GM12878 (cell line): ENCODE measurements around the gene LRP10. TPM values are rescaled to one million over a fixed set of nuclear protein-coding genes. Genes with fewer than 3 reads are reported as not detected.

Experiments used
- ATAC-seq: fragments of 200-7000 bp; cut with Tn5 transposase; 3 replicates; pipeline ENCODE4 v1.9.1; 2020; ENCODE audit warnings: mild to moderate bottlenecking, moderate library complexity
- BruUV-seq: library from RNA; stranded (reverse); fragments of 400-500 nt; replicated peaks from 2 replicates; lab custom pipeline; 2021; lab: Mats Ljungman, UMichigan
- CTCF ChIA-PET: fragments of 300-600 bp; sonication (Branson Sonifier 250); formaldehyde crosslinking; extraction: SDS; loops from one replicate; lab custom pipeline; 2021; ENCODE audit warnings: inconsistent platforms; lab: Yijun Ruan, JAX
- POLR2A ChIA-PET: fragments of 350-600 bp; formaldehyde crosslinking; extraction: SDS; loops from one replicate; lab custom pipeline; 2021; ENCODE audit warnings: inconsistent platforms; lab: Charles Lee
- RAD21 ChIA-PET: fragments of 300-600 bp; sonication (Branson Sonifier 250); formaldehyde crosslinking; loops from one replicate; lab custom pipeline; 2023; ENCODE audit warnings: antibody characterized with exemption; ENCODE audit not compliant: unreplicated experiment; lab: Charles Lee
- SMC1A ChIA-PET: fragments of 300-600 bp; sonication (Branson Sonifier 250); formaldehyde crosslinking; loops from one replicate; lab custom pipeline; 2023; ENCODE audit not compliant: unreplicated experiment, uncharacterized antibody; lab: Charles Lee
- DNase-seq: peaks from one replicate; pipeline ENCODE4 v3.0.0-alpha.2; 2011; ENCODE audit warnings: low read depth, low spot score
- FAIRE-seq: peaks from 3 replicates; lab custom pipeline; 2011; peaks lifted over from hg19 to GRCh38; lab: Jason Lieb, UNC
- H2AFZ ChIP-seq: 2 replicates; pipeline ENCODE4 v1.6.0; 2011; ENCODE audit warnings: low read depth, low read length, control low read depth; ENCODE audit not compliant: control insufficient read depth
- H3K27ac ChIP-seq: 2 replicates; pipeline ENCODE4 v1.5.1; 2011; ENCODE audit warnings: control low read depth; ENCODE audit not compliant: control insufficient read depth, insufficient read depth
- H3K27me3 ChIP-seq, 2 experiments: replicated peaks in 1 of 2; 2 replicates each; pipeline versions ENCODE4 v1.6.0 to v1.6.1; 2011; ENCODE audit warnings: low read length in 1 of 2; ENCODE audit not compliant: control insufficient read depth in 2 of 2, insufficient read depth in 2 of 2
- H3K36me3 ChIP-seq, 2 experiments: 2 replicates each; pipeline ENCODE4 v1.5.1; 2011; ENCODE audit warnings: low read length in 1 of 2; ENCODE audit not compliant: control insufficient read depth in 2 of 2, insufficient read depth in 2 of 2
- H3K4me1 ChIP-seq: 2 replicates; pipeline ENCODE4 v1.6.1; 2011; ENCODE audit warnings: mild to moderate bottlenecking, low read length, moderate library complexity, mixed read lengths; ENCODE audit not compliant: control insufficient read depth, insufficient read depth
- H3K4me2 ChIP-seq: 2 replicates; pipeline ENCODE4 v1.6.0; 2011; ENCODE audit warnings: control low read depth; ENCODE audit not compliant: control insufficient read depth, insufficient read depth
- H3K4me3 ChIP-seq: fragments of 200-600 bp; sonication (generic); 2 replicates; pipeline ENCODE4 v1.5.1; 2016
- H3K79me2 ChIP-seq: 2 replicates; pipeline ENCODE4 v1.6.0; 2011; ENCODE audit warnings: low read length; ENCODE audit not compliant: control insufficient read depth, insufficient read depth
- H3K9ac ChIP-seq: 2 replicates; pipeline ENCODE4 v1.8.0; 2011; ENCODE audit warnings: low read length, control low read depth, mixed read lengths; ENCODE audit not compliant: control insufficient read depth, insufficient read depth
- H3K9me3 ChIP-seq: replicated peaks from 3 replicates; pipeline ENCODE4 v1.5.1; 2011; ENCODE audit warnings: mild to moderate bottlenecking, low read length; ENCODE audit not compliant: control insufficient read depth, insufficient read depth
- H4K20me1 ChIP-seq: 2 replicates; pipeline ENCODE4 v1.6.0; 2011; ENCODE audit not compliant: control insufficient read depth, insufficient read depth
- CBX5 ChIP-seq: sonication (generic); IDR thresholded peaks from 2 replicates; pipeline ENCODE4 v1.6.1; 2016; ENCODE audit warnings: low read depth, moderate library complexity, mild to moderate bottlenecking, inconsistent platforms
- CREM ChIP-seq: IDR thresholded peaks from 2 replicates; pipeline ENCODE4 v1.6.1; 2014; ENCODE audit warnings: antibody characterized with exemption, low read depth
- EED ChIP-seq: sonication (generic); IDR thresholded peaks from 2 replicates; pipeline ENCODE4 v1.6.1; 2016; ENCODE audit warnings: antibody characterized with exemption, low read depth
- JUNB ChIP-seq: IDR thresholded peaks from 2 replicates; pipeline ENCODE4 v1.6.1; 2016; ENCODE audit warnings: antibody characterized with exemption, mild to moderate bottlenecking
- LARP7 ChIP-seq: fragments of 450-650 bp; IDR thresholded peaks from 2 replicates; pipeline ENCODE4 v1.6.1; 2017; ENCODE audit warnings: mild to moderate bottlenecking
- NR2F1 ChIP-seq: fragments of 450-650 bp; conservative IDR thresholded peaks from 2 replicates; pipeline ENCODE4 v1.6.1; 2017; ENCODE audit warnings: mild to moderate bottlenecking
- NRF1 ChIP-seq: conservative IDR thresholded peaks from 2 replicates; pipeline ENCODE4 v1.6.1; 2011; ENCODE audit warnings: mild to moderate bottlenecking, low read depth, low read length, improper control_type of control experiment
- PAX5 ChIP-seq: IDR thresholded peaks from 2 replicates; pipeline ENCODE4 v1.6.1; 2011; ENCODE audit warnings: low read depth, low read length, borderline replicate concordance
- SMARCA5 ChIP-seq: fragments of 450-650 bp; IDR thresholded peaks from 2 replicates; pipeline ENCODE4 v1.6.1; 2017; ENCODE audit warnings: mild to moderate bottlenecking
- TCF12 ChIP-seq: IDR thresholded peaks from 2 replicates; pipeline ENCODE4 v1.6.1; 2011; ENCODE audit warnings: low read depth, mild to moderate bottlenecking, low read length
- YY1 ChIP-seq: IDR thresholded peaks from 2 replicates; pipeline ENCODE4 v1.6.1; 2011; ENCODE audit warnings: low read depth, mild to moderate bottlenecking, low read length
- WGBS: methylation state at CpG from one replicate; pipeline ENCODE4 v1.1.6; 2016; ENCODE audit warnings: low lambda C conversion rate; ENCODE audit not compliant: insufficient replicate concordance, insufficient coverage; ENCODE audit errors: missing lambda C conversion rate; 5-methylcytosine and 5-hydroxymethylcytosine counted together
- in situ Hi-C: fragments of 300-500 bp; cut with MboI; formaldehyde crosslinking; loops from 9 replicates; pipeline ENCODE4 v1.14.3; 2018; ENCODE audit warnings: mixed read lengths
- intact Hi-C: fragments of 100-400 bp; cut with micrococcal nuclease; formaldehyde crosslinking; loops from one replicate; pipeline ENCODE4 v1.14.2; 2022; ENCODE audit not compliant: unreplicated experiment
- polyA plus RNA-seq, 11 experiments: library from polyadenylated mRNA; depleted of rRNA in 4 of 11; unstranded in 6 of 11; stranded (reverse) in 5 of 11; fragments of >200 nt; fragmentation: Nextera tagmentation in 4 of 11; fragmentation: Illumina TruSeq in 1 of 11; extraction: Ambion mirVana in 4 of 11; extraction: Trizol in 1 of 11; gene quantifications; 1 replicate in 1 of 11; 2 replicates in 10 of 11; pipeline versions ENCODE4 v1.2.1 to v1.2.3, GENCODE V29; 2011 to 2016; ENCODE audit warnings: inconsistent platforms in 2 of 11, missing spikeins in 2 of 11, low read depth in 1 of 11
- total RNA-seq, 4 experiments: library from RNA; depleted of rRNA in 3 of 4; stranded (reverse); fragments of >200 nt in 3 of 4; fragmentation: Illumina TruSeq in 1 of 4; extraction: Trizol in 1 of 4; gene quantifications; 2 replicates each; pipeline versions ENCODE4 v1.2.1 to v1.2.3, GENCODE V29; 2013 to 2021
- TF ChIP-seq, protein P1 (sequence below): fragments of 450-650 bp; IDR thresholded peaks from 2 replicates; pipeline ENCODE4 v1.6.1; 2017; ENCODE audit warnings: mild to moderate bottlenecking, moderate library complexity
- TF ChIP-seq, protein P2 (sequence below): fragments of 450-650 bp; IDR thresholded peaks from 2 replicates; pipeline ENCODE4 v1.6.1; 2017; ENCODE audit warnings: low read depth, mild to moderate bottlenecking, moderate library complexity
- TF ChIP-seq, protein P3 (sequence below): fragments of 450-650 bp; IDR thresholded peaks from 2 replicates; pipeline ENCODE4 v1.6.1; 2018; ENCODE audit warnings: mild to moderate bottlenecking, low read depth, moderate library complexity; ENCODE audit not compliant: partially characterized antibody

LRP10 gene
- total and polyA plus RNA-seq, 10 of the 15 experiments (the other 5 are each of a cell fraction or from before 2014, with no cell fraction given): 3.0 to 56.9 (median 20.9) TPM

DNA sequence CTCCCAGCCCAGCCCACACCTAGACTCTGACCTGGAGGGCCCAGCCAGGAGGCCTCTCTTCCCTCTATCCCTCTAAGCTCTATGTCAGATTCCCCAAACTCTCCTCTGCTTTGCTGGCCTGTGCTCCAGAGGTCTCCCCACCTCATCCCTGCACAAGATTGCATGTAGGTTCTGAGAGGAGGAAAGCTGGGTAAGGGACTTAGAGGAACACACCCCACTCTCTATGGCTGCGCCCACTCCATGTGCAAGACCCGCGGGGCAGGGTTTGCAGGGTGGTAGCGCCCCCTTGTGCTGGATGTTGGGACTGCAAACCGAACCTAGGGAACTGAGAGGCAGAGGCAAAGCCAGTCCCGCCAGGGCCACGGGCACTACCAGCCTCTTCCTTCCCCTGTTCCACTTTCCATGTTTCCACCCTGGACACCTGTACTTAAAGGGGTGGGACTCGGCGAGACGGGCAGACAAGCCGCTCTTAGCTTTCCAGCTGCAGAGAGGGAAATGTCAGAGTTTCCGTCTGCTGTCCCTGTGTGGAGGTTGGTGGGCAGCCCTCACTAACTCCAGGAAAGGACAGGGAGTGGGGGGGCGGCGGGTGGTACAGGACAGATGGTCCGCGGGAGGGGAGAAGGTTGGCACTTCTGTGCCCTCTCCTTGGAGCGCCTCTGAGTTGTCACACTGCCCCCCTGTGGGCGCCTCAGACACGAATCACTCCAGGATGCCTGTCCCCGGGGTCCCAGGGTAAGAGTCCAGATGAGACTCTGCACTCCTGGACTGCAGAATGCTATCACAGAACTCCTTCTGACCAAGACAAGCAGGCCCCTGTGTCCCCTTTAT is 18.4 kb upstream of the LRP10 start:
- SMC1A ChIA-PET: interaction anchor here (0.6 to 7.3 kb wide), 39 partner anchors 10 to 463 kb away, joined by 3 to 104 read pairs (median 5); partner anchors contain the start of genes DAD1, LRP10, MRPL52 and OXA1L
- FAIRE-seq (peak; percentile 92), DNase-seq (peak; percentile 63), ATAC-seq (peak; percentile 95)
- in situ Hi-C loops (loop anchor here (10.0 kb wide), 1 partner anchor 468 kb away; no protein-coding TSS in a partner anchor), intact Hi-C loops (loop anchor here (1.0 to 5.0 kb wide), 8 partner anchors 30 to 466 kb away; no protein-coding TSS in a partner anchor)
- H3K4me1 ChIP-seq: peaks cover 17% of the 10 kb centered on the region
- H3K9ac ChIP-seq: peak overlapping the region; percentile 90
- peak overlapping the region; percentile 89 for H3K27ac ChIP-seq
- POLR2A ChIA-PET: interaction anchor here (1.3 to 2.2 kb wide), 5 partner anchors 18 to 282 kb away, joined by 3 to 11 read pairs (median 6); partner anchors contain the start of gene LRP10
- H2AFZ ChIP-seq: peak overlapping the region; percentile 99
- CTCF ChIA-PET: interaction anchor here (0.6 to 10.0 kb wide), 55 partner anchors 11 to 546 kb away, joined by 3 to 324 read pairs (median 6); partner anchors contain the start of genes ABHD4, DAD1, LRP10 and MRPL52
- no peaks in the 10 kb centered on the region for H4K20me1 ChIP-seq
- 0% methylated on average over 20 of the region's 20 CpGs for WGBS
- no peaks in the 10 kb centered on the region for H3K36me3 ChIP-seq
- H3K27me3 ChIP-seq: no peaks in the 10 kb centered on the region
- H3K4me2 ChIP-seq: peak overlapping the region; percentile 100
- H3K9me3 ChIP-seq: peaks cover 2% of the 10 kb centered on the region; the same call in 1 of the 3 replicates
- BruUV-seq: no TSS peak
- no peaks in the 10 kb centered on the region for H3K79me2 ChIP-seq
- RAD21 ChIA-PET: interaction anchor here (0.7 to 9.4 kb wide), 38 partner anchors 9 to 468 kb away, joined by 3 to 130 read pairs (median 6); partner anchors contain the start of genes ABHD4, DAD1, LRP10 and MRPL52
- H3K4me3 ChIP-seq: peak overlapping the region; percentile 75
- peak; percentile 95; the same call in 1 of the 2 replicates for TF ChIP-seq SMARCA5
- peak; percentile 89 for TF ChIP-seq YY1
- TF ChIP-seq, protein P1, sequence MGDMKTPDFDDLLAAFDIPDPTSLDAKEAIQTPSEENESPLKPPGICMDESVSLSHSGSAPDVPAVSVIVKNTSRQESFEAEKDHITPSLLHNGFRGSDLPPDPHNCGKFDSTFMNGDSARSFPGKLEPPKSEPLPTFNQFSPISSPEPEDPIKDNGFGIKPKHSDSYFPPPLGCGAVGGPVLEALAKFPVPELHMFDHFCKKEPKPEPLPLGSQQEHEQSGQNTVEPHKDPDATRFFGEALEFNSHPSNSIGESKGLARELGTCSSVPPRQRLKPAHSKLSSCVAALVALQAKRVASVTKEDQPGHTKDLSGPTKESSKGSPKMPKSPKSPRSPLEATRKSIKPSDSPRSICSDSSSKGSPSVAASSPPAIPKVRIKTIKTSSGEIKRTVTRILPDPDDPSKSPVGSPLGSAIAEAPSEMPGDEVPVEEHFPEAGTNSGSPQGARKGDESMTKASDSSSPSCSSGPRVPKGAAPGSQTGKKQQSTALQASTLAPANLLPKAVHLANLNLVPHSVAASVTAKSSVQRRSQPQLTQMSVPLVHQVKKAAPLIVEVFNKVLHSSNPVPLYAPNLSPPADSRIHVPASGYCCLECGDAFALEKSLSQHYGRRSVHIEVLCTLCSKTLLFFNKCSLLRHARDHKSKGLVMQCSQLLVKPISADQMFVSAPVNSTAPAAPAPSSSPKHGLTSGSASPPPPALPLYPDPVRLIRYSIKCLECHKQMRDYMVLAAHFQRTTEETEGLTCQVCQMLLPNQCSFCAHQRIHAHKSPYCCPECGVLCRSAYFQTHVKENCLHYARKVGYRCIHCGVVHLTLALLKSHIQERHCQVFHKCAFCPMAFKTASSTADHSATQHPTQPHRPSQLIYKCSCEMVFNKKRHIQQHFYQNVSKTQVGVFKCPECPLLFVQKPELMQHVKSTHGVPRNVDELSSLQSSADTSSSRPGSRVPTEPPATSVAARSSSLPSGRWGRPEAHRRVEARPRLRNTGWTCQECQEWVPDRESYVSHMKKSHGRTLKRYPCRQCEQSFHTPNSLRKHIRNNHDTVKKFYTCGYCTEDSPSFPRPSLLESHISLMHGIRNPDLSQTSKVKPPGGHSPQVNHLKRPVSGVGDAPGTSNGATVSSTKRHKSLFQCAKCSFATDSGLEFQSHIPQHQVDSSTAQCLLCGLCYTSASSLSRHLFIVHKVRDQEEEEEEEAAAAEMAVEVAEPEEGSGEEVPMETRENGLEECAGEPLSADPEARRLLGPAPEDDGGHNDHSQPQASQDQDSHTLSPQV: peak; percentile 20; the same call in 1 of the 2 replicates
- TF ChIP-seq JUNB: no peak
- no peak for TF ChIP-seq NRF1
- TF ChIP-seq EED: peak; percentile 41
- TF ChIP-seq LARP7: peak; percentile 78; the same call in 1 of the 2 replicates
- TF ChIP-seq, protein P2, sequence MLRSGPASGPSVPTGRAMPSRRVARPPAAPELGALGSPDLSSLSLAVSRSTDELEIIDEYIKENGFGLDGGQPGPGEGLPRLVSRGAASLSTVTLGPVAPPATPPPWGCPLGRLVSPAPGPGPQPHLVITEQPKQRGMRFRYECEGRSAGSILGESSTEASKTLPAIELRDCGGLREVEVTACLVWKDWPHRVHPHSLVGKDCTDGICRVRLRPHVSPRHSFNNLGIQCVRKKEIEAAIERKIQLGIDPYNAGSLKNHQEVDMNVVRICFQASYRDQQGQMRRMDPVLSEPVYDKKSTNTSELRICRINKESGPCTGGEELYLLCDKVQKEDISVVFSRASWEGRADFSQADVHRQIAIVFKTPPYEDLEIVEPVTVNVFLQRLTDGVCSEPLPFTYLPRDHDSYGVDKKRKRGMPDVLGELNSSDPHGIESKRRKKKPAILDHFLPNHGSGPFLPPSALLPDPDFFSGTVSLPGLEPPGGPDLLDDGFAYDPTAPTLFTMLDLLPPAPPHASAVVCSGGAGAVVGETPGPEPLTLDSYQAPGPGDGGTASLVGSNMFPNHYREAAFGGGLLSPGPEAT: peak; percentile 49; the same call in 1 of the 2 replicates
- 0 out of 2 replicates have a peak, but pooled peaks have one; percentile 54 for TF ChIP-seq TCF12
- 0 out of 2 replicates have a peak, but pooled peaks have one; percentile 27 for TF ChIP-seq PAX5
- TF ChIP-seq CREM: 0 out of 2 replicates have a peak, but pooled peaks have one; percentile 6
- TF ChIP-seq CBX5: no peak
- TF ChIP-seq, protein P3, sequence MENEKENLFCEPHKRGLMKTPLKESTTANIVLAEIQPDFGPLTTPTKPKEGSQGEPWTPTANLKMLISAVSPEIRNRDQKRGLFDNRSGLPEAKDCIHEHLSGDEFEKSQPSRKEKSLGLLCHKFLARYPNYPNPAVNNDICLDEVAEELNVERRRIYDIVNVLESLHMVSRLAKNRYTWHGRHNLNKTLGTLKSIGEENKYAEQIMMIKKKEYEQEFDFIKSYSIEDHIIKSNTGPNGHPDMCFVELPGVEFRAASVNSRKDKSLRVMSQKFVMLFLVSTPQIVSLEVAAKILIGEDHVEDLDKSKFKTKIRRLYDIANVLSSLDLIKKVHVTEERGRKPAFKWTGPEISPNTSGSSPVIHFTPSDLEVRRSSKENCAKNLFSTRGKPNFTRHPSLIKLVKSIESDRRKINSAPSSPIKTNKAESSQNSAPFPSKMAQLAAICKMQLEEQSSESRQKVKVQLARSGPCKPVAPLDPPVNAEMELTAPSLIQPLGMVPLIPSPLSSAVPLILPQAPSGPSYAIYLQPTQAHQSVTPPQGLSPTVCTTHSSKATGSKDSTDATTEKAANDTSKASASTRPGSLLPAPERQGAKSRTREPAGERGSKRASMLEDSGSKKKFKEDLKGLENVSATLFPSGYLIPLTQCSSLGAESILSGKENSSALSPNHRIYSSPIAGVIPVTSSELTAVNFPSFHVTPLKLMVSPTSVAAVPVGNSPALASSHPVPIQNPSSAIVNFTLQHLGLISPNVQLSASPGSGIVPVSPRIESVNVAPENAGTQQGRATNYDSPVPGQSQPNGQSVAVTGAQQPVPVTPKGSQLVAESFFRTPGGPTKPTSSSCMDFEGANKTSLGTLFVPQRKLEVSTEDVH: no peak
- no peak for TF ChIP-seq NR2F1
